Left colon (tissue), 2 donors: ENCODE results near the gene TENM3. TPM values are rescaled to one million over a fixed set of nuclear protein-coding genes. Genes with fewer than 3 reads are reported as not detected.

Experiments used
- ATAC-seq: fragments of 200-7000 bp; cut with Tn5 transposase; one replicate; pipeline ENCODE4 v1.9.1; 2020; ENCODE audit warnings: mild to moderate bottlenecking, moderate library complexity
- DNase-seq, 2 donors: peaks; one replicate each; pipeline ENCODE4 v3.0.0-alpha.2; 2020
- intact Hi-C, 2 donors: fragments of 100-400 bp; cut with DNase I in 1 of 2; cut with micrococcal nuclease in 1 of 2; formaldehyde crosslinking; loops; one replicate each; pipeline versions ENCODE4 v1.11.2 to v1.14.0; 2022; cut with DNase I, micrococcal nuclease
- total RNA-seq, 2 donors: library from RNA; stranded (reverse); fragmentation: NEBNext Ultra II Directional; extraction: Animal tissue kit (Norgen Biotek cat#: 25700); gene quantifications; one replicate each; pipeline ENCODE4 v1.2.1, GENCODE V29; 2021
- donor health status: DM: no; HTN: no; CAD: no.
- donor health status: DM: yes; HTN: yes; CAD: no.

The TENM3 gene
- total RNA-seq, 2 donors from 2014 or later: 0.18 to 2.2 TPM

- DNase-seq (no peak), ATAC-seq (no peak)
- intact Hi-C loops: no loop called here
Observed at GRCh38 chr4:182416067-182416466, 172.9 kb downstream of the TENM3 start.

- intact Hi-C loops: no loop called here
- ATAC-seq: no peak
- DNase-seq: no peak
Observed at GRCh38 chr4:182418054-182418734, 175.0 kb downstream of the TENM3 start.

DNA sequence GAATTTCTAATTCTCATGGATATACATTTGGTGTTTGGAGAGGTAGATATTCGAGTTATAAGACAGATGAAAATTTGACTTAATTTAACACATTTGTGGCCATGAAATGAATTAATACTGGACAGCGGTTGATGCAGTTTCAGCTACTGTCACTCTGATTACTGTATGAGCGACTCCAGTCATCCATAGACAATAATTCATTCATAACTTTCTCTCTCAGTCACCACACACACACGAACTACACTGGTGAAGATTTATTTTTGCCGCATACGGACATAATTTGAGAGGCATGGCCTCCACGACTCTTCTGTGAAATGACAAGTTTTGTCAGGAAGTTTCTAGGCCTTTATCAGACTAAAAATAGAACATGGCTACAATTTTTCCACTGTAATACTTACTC is 177.0 kb downstream of the TENM3 start:
- no peak for DNase-seq
- ATAC-seq: no peak
- intact Hi-C loops: no loop called here

DNA sequence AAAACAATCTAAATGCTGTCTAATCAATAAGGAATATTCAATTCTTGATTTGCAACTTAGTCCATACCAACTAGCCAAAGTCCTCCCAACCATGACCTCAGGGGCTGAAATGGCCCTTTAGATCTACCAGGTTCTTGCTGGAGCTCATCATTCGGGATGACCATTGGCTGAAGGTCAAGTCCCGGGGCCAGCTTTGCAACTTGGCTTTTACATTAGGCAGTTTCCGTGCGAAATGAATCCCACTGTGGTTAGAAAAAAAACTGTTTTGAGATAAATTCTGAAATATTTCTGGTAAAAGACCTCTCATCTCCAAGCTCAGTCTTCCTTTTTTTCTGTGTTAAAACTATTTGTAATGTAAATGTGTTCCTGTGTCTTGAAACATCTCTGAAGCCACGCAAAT is 178.6 kb downstream of the TENM3 start:
- ATAC-seq (no peak), DNase-seq (no peak)
- intact Hi-C loops: no loop called here

DNA sequence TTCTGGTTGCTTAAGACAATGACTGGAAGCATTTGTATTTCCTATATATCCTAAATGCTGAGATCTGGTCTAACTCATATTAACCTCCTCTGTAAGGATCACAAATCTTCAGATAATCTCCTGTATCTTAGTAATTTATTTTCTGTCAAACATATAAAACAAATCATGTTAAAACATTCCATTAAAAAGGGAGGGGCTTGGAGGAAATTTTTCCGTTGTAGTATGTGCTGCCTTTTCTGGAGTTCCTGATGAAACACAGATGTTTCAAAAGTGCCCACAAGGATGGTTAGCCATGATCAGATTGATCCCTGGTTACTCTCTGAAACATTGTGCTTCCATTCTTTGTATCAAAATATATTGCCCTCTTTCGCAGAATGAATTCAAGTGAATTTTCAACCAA is 182.1 kb downstream of the TENM3 start:
- ATAC-seq (no peak), DNase-seq (no peak)
- intact Hi-C loops: no loop called here

GRCh38 chr4:182426901-182427300 is 183.7 kb downstream of the TENM3 start:
- intact Hi-C loops: no loop called here
- no peak for DNase-seq
- no peak for ATAC-seq

DNA sequence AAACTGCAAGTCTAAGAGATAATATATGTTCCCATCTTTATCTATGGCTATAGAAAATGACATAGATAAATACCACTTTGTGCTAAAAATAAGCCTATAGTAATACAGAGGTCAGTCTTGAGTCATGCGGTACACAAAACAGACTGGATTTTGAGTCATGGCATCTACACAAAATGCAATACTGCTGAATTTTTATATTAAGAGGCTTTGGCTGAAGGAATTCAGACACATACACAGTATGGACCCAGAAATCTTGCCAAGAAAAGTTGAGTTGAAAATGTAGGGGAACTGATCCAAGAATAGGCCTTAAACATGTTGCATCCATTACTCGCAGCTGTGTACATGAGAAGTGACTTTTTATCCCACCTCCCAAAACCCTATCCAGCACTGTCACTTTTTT is 184.4 kb downstream of the TENM3 start:
- no peak for ATAC-seq
- intact Hi-C loops: no loop called here
- DNase-seq: no peak

GRCh38 chr4:182429896-182430295 is 186.7 kb downstream of the TENM3 start:
- intact Hi-C loops: no loop called here
- no peak for ATAC-seq
- no peak for DNase-seq

DNA sequence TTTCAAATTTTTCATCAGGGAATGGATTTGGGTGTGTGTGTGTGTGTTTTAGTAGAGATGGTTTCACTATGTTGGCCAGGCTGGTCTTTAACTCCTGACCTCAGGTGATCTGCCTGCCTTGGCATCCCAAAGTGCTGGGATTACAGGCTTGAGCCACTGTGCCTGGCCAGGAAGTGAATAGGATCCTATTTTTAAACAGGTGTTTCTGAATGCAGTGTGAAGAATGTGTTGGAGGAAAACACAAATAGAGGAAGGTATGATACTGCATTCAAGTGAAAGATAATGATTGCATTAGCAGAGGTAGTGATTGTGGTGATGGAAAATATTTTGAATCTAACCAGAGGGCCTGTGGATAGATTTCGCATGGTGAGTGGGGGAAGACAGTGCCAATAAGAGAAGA is 189.6 kb downstream of the TENM3 start:
- intact Hi-C loops: no loop called here
- ATAC-seq (no peak), DNase-seq (no peak)

- intact Hi-C loops: no loop called here
- no peak for ATAC-seq
- DNase-seq: no peak
Observed at GRCh38 chr4:182434720-182435119, 191.5 kb downstream of the TENM3 start.

- ATAC-seq (no peak), DNase-seq (no peak)
- intact Hi-C loops: no loop called here
Observed at GRCh38 chr4:182435401-182435800, 192.2 kb downstream of the TENM3 start.

DNA sequence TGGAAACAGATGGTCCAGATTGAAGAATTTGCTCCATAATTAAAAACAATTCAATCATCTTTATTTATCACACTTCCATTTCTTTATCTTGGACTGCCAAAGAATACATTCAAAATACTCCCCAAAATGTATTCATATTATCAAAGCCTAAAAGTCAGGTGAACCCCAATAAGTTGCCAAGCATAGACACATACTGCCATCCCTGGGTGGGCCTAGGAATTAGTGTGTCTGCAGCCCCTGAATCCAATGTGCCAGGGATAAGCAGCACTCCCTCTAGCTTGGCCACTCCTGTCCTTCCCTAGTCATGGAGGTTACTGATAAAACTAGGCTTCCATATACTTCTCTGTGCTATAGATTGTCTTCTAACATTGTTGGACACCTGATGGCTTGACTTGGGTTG is 199.9 kb downstream of the TENM3 start:
- DNase-seq: no peak
- no peak for ATAC-seq
- intact Hi-C loops: no loop called here

- DNase-seq: no peak
- intact Hi-C loops: no loop called here
- no peak for ATAC-seq
Observed at GRCh38 chr4:182447767-182448280, 204.6 kb downstream of the TENM3 start.

- intact Hi-C loops: no loop called here
- DNase-seq: peak; percentile 71 to 81
- peak; percentile 98 for ATAC-seq
Observed at GRCh38 chr4:182448281-182449151, 205.3 kb downstream of the TENM3 start.

DNA sequence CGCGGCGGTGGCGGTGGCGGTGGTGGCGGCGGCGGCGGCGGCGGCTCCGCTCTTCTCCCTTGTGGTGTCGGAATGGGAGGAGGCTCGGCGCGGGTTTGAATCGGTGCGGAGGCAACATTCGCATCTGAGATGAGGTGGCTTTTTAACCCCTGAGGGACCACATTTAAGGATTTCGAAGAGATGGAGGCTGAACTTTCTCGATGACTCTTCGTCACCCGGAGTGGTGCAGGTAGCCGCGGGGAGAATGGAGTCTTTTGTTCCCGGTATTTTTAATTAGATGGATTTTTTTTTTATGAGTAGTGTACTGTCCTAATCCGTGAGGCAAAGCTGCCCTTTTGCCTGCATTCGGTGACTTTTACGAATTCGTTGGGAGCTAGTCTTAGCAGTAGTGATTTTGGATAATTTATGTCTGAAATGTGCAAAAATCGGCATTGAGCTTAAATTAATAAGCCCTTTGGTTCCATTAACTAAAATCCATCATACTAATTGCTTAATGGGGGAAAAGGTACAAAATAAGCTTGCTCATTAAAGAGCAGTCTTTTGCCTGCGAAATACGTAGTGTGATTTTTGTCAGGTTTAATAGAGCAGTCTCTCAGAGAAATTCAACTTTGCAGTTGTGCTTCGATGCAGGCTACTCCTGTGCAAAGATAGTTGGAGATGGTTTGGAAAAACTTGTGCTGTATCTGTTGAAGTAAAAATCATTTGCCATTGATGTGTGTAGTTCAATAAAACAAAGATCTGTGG is 206.2 kb downstream of the TENM3 start:
- no peak for DNase-seq
- intact Hi-C loops: no loop called here
- ATAC-seq: no peak

DNA sequence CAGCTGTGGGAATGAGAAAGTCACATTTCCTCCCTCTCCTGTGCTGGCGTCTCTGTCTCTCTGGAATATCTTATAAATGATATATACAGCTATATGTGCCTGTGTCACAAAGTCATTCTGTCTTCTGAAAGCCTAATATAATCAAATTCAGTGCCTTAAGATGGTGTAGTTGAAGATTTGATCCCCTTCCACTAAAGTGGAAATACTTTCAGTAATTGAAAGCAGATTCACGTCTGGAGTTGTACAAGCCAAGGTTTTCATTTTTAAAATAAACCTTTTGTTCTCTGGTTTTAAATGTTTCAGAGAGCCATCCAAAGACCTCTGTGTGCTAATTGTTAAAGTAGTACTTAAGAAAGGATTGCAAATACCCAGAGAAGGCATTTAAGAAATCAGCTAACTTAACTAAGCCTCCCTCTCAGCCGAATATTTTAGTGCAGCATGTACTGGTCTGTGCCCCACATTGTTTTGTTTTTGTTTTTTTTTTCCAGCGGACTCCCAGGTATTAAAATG is 206.8 kb downstream of the TENM3 start:
- DNase-seq: no peak
- intact Hi-C loops: no loop called here
- no peak for ATAC-seq

GRCh38 chr4:182451441-182451840 is 208.2 kb downstream of the TENM3 start:
- ATAC-seq (no peak), DNase-seq (no peak)
- intact Hi-C loops: no loop called here

DNA sequence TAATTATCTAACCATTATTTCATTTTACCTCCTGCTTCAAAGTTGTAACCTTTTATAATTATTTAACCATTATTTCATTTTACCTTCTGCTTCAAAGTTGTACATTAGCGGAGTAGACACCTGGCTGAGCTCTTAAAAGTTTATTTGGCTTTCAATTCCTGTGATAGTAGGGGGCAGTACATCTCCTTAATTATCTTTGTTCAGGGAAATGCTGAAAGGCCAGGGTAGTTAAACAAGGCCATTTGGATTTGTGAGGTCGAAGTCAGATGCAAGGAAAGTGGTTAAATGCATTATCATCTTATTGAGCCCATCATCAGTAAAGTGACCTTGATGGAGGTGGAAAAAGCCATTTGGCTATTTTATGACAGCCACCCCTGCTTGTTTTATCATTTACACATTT is 210.6 kb downstream of the TENM3 start:
- intact Hi-C loops: no loop called here
- no peak for DNase-seq
- ATAC-seq: no peak

- intact Hi-C loops: no loop called here
- DNase-seq (no peak), ATAC-seq (no peak)
Observed at GRCh38 chr4:182454440-182455013, 211.3 kb downstream of the TENM3 start.
